Trophoblast cell (in vitro differentiated cells and primary cell): Measurements from ENCODE around the gene PKD2.

Source experiments
- DNase-seq, 2 donors: peaks; one replicate each; pipeline ENCODE4 v3.0.0-alpha.2; 2016
- H2AFZ ChIP-seq: 2 replicates; pipeline ENCODE4 v1.6.1; 2013; ENCODE audit warnings: low read length, moderate library complexity, mild to moderate bottlenecking; ENCODE audit not compliant: insufficient read depth, poor library complexity
- H2AK5ac ChIP-seq: 2 replicates; pipeline ENCODE4 v1.6.1; 2013; ENCODE audit warnings: mild to moderate bottlenecking, low read length
- H2BK120ac ChIP-seq: 2 replicates; pipeline ENCODE4 v1.6.1; 2013; ENCODE audit warnings: low read length, mild to moderate bottlenecking, moderate library complexity; ENCODE audit not compliant: insufficient read depth, poor library complexity
- H2BK12ac ChIP-seq: 2 replicates; pipeline ENCODE4 v1.6.1; 2013; ENCODE audit warnings: mild to moderate bottlenecking, low read length, moderate library complexity
- H2BK5ac ChIP-seq: 2 replicates; pipeline ENCODE4 v1.6.1; 2013; ENCODE audit warnings: low read length, low read depth, moderate library complexity, mild to moderate bottlenecking; ENCODE audit not compliant: poor library complexity
- H3K14ac ChIP-seq: 2 replicates; pipeline ENCODE4 v1.6.1; 2013; ENCODE audit warnings: mild to moderate bottlenecking, low read length
- H3K18ac ChIP-seq: 2 replicates; pipeline ENCODE4 v1.6.1; 2013; ENCODE audit warnings: mild to moderate bottlenecking, low read length
- H3K23ac ChIP-seq: 2 replicates; pipeline ENCODE4 v1.6.1; 2013; ENCODE audit warnings: low read length
- H3K27ac ChIP-seq: 2 replicates; pipeline ENCODE4 v1.5.1; 2013; ENCODE audit warnings: low read depth, mild to moderate bottlenecking, inconsistent platforms, low read length, moderate library complexity
- H3K27me3 ChIP-seq: 2 replicates; pipeline ENCODE4 v1.6.1; 2013; ENCODE audit warnings: inconsistent platforms, mild to moderate bottlenecking, low read length, moderate library complexity; ENCODE audit not compliant: insufficient read depth
- H3K36me3 ChIP-seq, 2 experiments: 1 replicate in 1 of 2; 2 replicates in 1 of 2; pipeline ENCODE4 v1.6.1; 2013; ENCODE audit warnings: low read length in 2 of 2, mild to moderate bottlenecking in 2 of 2, moderate library complexity in 1 of 2; ENCODE audit not compliant: insufficient read depth in 2 of 2, control insufficient read depth in 1 of 2
- H3K4ac ChIP-seq: 2 replicates; pipeline ENCODE4 v1.6.1; 2013; ENCODE audit warnings: low read depth, mild to moderate bottlenecking, low read length, moderate library complexity
- H3K4me1 ChIP-seq, 2 experiments: 1 replicate in 1 of 2; 2 replicates in 1 of 2; pipeline ENCODE4 v1.6.1; 2013; ENCODE audit warnings: low read length in 2 of 2, mild to moderate bottlenecking in 2 of 2, moderate library complexity in 1 of 2; ENCODE audit not compliant: insufficient read depth in 2 of 2, control insufficient read depth in 1 of 2
- H3K4me2 ChIP-seq: 2 replicates; pipeline ENCODE4 v1.6.1; 2013; ENCODE audit warnings: inconsistent platforms, mild to moderate bottlenecking, low read length, moderate library complexity
- H3K4me3 ChIP-seq: 2 replicates; pipeline ENCODE4 v1.5.1; 2013; ENCODE audit warnings: mild to moderate bottlenecking, low read depth, low read length, inconsistent platforms
- H3K79me1 ChIP-seq: one replicate; pipeline ENCODE4 v1.6.1; 2013; ENCODE audit warnings: low read length
- H3K79me2 ChIP-seq: 2 replicates; pipeline ENCODE4 v1.6.1; 2013; ENCODE audit warnings: low read length, mild to moderate bottlenecking; ENCODE audit not compliant: control insufficient read depth, insufficient read depth, poor library complexity
- H3K9ac ChIP-seq: 2 replicates; pipeline ENCODE4 v1.6.1; 2013; ENCODE audit warnings: mild to moderate bottlenecking, low read length
- H3K9me3 ChIP-seq: 2 replicates; pipeline ENCODE4 v1.6.1; 2013; ENCODE audit warnings: low read depth, mild to moderate bottlenecking, control low read depth, inconsistent platforms, low read length; ENCODE audit not compliant: insufficient read depth
- H4K12ac ChIP-seq: 2 replicates; pipeline ENCODE4 v1.6.1; 2013; ENCODE audit warnings: low read depth, mild to moderate bottlenecking, low read length, moderate library complexity
- H4K8ac ChIP-seq: 2 replicates; pipeline ENCODE4 v1.6.1; 2013; ENCODE audit warnings: low read depth, mild to moderate bottlenecking, low read length, moderate library complexity
- H4K91ac ChIP-seq: one replicate; pipeline ENCODE4 v1.6.1; 2013; ENCODE audit warnings: low read depth, mild to moderate bottlenecking, low read length, moderate library complexity
- WGBS: extraction: QIAGEN DNeasy Blood & Tissue Kit; methylation state at CpG from one replicate; pipeline ENCODE4 v1.1.7; 2013; ENCODE audit warnings: missing lambda C conversion rate; ENCODE audit not compliant: insufficient read length, insufficient coverage; ENCODE audit errors: extremely low coverage; 5-methylcytosine and 5-hydroxymethylcytosine counted together

PKD2 gene

GRCh38 chr4:88110826-88111225 lies 103.4 kb downstream of the PKD2 start:
- Histone ChIP-seq H3K14ac (no peak overlapping the region), H3K79me2 (no peaks in the 10 kb centered on the region), H2AK5ac (no peak overlapping the region), H3K4me2 (no peak overlapping the region), H2BK5ac (no peak overlapping the region), H2AFZ (no peak overlapping the region), H4K91ac (no peak overlapping the region), H3K27ac (no peak overlapping the region), H4K12ac (no peak overlapping the region), H3K36me3 (peaks cover 0 to 9% of the 10 kb centered on the region in 2 experiments), H3K4me3 (no peak overlapping the region), H3K9me3 (no peaks in the 10 kb centered on the region), H3K4ac (no peak overlapping the region), H4K8ac (no peak overlapping the region), H2BK12ac (no peak overlapping the region), H3K23ac (no peak overlapping the region), H3K18ac (no peak overlapping the region), H3K4me1 (peaks cover 0 to 2% of the 10 kb centered on the region in 2 experiments), H3K9ac (no peak overlapping the region), H3K27me3 (no peaks in the 10 kb centered on the region), H3K79me1 (peaks cover 2% of the 10 kb centered on the region), H2BK120ac (no peak overlapping the region)
- peak in 1 of 2 donors; percentile 48 for DNase-seq
- no CpG with 5 or more reads among the region's 2 CpGs for WGBS

DNA sequence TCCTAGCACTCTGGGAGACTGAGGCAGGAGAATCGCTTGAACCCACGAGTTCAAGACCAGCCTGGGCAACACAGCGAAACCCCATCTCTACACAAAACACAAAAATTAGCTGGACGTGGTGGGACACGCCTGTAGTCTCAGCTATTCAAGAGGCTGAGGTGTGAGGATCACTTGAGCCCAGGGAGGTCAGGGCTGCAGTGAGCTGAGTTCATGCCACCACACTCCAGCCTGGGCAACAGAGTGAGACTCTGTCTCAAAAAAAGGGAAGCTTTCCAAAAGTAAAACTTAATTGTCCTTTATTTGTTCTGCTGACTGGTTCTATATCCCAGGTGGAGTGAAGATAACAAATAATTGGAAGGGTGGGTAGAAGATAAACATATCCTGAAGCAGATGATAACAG lies 105.4 kb downstream of the PKD2 start:
- Histone ChIP-seq H3K4me2 (no peak overlapping the region), H3K9ac (no peak overlapping the region), H4K8ac (no peak overlapping the region), H3K79me2 (no peaks in the 10 kb centered on the region), H2AK5ac (no peak overlapping the region), H3K23ac (no peak overlapping the region), H2AFZ (no peak overlapping the region), H4K91ac (no peak overlapping the region), H3K4me1 (peaks cover 0 to under 1% of the 10 kb centered on the region in 2 experiments), H3K9me3 (no peaks in the 10 kb centered on the region), H3K14ac (no peak overlapping the region), H3K36me3 (peaks cover 0 to 4% of the 10 kb centered on the region in 2 experiments), H3K4ac (no peak overlapping the region), H3K27ac (no peak overlapping the region), H3K79me1 (no peaks in the 10 kb centered on the region), H2BK12ac (peak overlapping the region; percentile 24), H2BK5ac (no peak overlapping the region), H3K18ac (no peak overlapping the region), H4K12ac (no peak overlapping the region), H2BK120ac (no peak overlapping the region), H3K27me3 (no peaks in the 10 kb centered on the region), H3K4me3 (no peak overlapping the region)
- DNase-seq, result no peak
- no CpG with 5 or more reads among the region's 5 CpGs for WGBS

- H3K4me3 ChIP-seq, result no peak overlapping the region
- H3K23ac ChIP-seq, result no peak overlapping the region
- no peak overlapping the region for H3K9ac ChIP-seq
- no peak overlapping the region for H2BK12ac ChIP-seq
- H4K8ac ChIP-seq, result no peak overlapping the region
- H2BK5ac ChIP-seq, result no peak overlapping the region
- no CpG with 5 or more reads among the region's 5 CpGs for WGBS
- no peak overlapping the region for H2AFZ ChIP-seq
- H4K91ac ChIP-seq, result no peak overlapping the region
- no peak overlapping the region for H2AK5ac ChIP-seq
- H3K4me1 ChIP-seq, result no peaks in the 10 kb centered on the region
- peaks cover 9 to 10% of the 10 kb centered on the region in 2 experiments for H3K36me3 ChIP-seq
- H3K79me1 ChIP-seq, result no peaks in the 10 kb centered on the region
- no peak for DNase-seq
- H4K12ac ChIP-seq, result no peak overlapping the region
- peaks cover 7% of the 10 kb centered on the region for H3K9me3 ChIP-seq
- H3K27me3 ChIP-seq, result no peaks in the 10 kb centered on the region
- no peak overlapping the region for H2BK120ac ChIP-seq
- H3K4ac ChIP-seq, result no peak overlapping the region
- no peak overlapping the region for H3K27ac ChIP-seq
- no peak overlapping the region for H3K18ac ChIP-seq
- no peak overlapping the region for H3K14ac ChIP-seq
- H3K79me2 ChIP-seq, result no peaks in the 10 kb centered on the region
- no peak overlapping the region for H3K4me2 ChIP-seq
These were observed 108.2 kb downstream of the PKD2 start for GRCh38 chr4:88115587-88115986.

DNA sequence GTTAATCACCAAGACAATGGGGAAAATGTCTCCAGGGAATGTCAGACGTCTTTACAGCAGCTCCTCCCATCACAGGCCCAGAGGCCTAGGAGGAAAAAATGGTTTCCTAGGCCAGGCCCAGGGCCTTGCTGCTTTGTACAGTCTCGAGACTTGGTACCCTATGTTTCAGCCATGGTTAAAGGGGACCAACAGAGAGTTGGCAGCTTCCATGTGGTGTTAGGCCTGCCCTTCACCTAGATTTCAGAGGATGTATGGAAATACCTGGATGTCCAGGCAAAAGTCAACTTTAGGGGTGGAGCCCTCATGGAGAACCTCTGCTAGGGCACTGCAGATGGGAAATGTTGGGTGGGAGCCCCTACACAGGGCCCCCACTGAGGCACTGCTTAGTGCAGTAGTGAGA lies 112.5 kb downstream of the PKD2 start:
- peaks cover 17 to 18% of the 10 kb centered on the region in 2 experiments for H3K36me3 ChIP-seq
- no peak overlapping the region for H3K4ac ChIP-seq
- H3K4me3 ChIP-seq, result no peak overlapping the region
- no peaks in the 10 kb centered on the region for H3K27me3 ChIP-seq
- peaks cover 10% of the 10 kb centered on the region for H3K9me3 ChIP-seq
- H3K79me1 ChIP-seq, result no peaks in the 10 kb centered on the region
- no peak overlapping the region for H2BK12ac ChIP-seq
- H3K79me2 ChIP-seq, result no peaks in the 10 kb centered on the region
- H2AK5ac ChIP-seq, result no peak overlapping the region
- no peak overlapping the region for H3K4me2 ChIP-seq
- H4K8ac ChIP-seq, result no peak overlapping the region
- no peaks in the 10 kb centered on the region for H3K4me1 ChIP-seq
- H3K14ac ChIP-seq, result no peak overlapping the region
- no peak overlapping the region for H3K9ac ChIP-seq
- WGBS, result no CpG with 5 or more reads among the region's 2 CpGs
- no peak overlapping the region for H2BK5ac ChIP-seq
- H2AFZ ChIP-seq, result no peak overlapping the region
- no peak overlapping the region for H3K23ac ChIP-seq
- no peak overlapping the region for H4K12ac ChIP-seq
- no peak overlapping the region for H3K27ac ChIP-seq
- no peak overlapping the region for H4K91ac ChIP-seq
- H2BK120ac ChIP-seq, result no peak overlapping the region
- no peak for DNase-seq
- H3K18ac ChIP-seq, result no peak overlapping the region
